Measurements from ENCODE around the gene SUCO. TPM values are rescaled to one million over a fixed set of nuclear protein-coding genes. Genes with fewer than 3 reads are reported as not detected.
A peak's percentile ranks its signal among the peaks of the same experiment; 100 is the strongest.

SUCO gene
- total RNA-seq (2014; rRNA removed; shearing (Covaris generic)) (45.9 and 49.8 TPM in 2 replicates), polyA plus RNA-seq (2016; fragmentation: Nextera tagmentation; extraction: Ambion mirVana) (14.1 and 18.0 TPM in 2 replicates)
- long read RNA-seq, partial matches to known transcripts, result 10 of 12 reads
- long read RNA-seq, other reads (novel, unspliced or antisense), result 2 of 12 reads

- Histone ChIP-seq H3K79me2 (replicated peaks; ENCODE audit: insufficient read depth) (peaks cover 44% of the 10 kb centered on the region), H3K4me3 (peak within 1 kb of the TSS; percentile 59), H3K9me2 (ENCODE audit: insufficient read depth) (no peaks in the 10 kb centered on the region), H3K27me3 (ENCODE audit: insufficient read depth) (no peaks in the 10 kb centered on the region), H3K4me2 (peak within 1 kb of the TSS; percentile 84), H3K27ac (ENCODE audit: low read depth) (peak within 1 kb of the TSS; percentile 92), H3K4me1 (ENCODE audit: insufficient read depth) (peaks cover 29% of the 10 kb centered on the region), H4K20me1 (replicated peaks; ENCODE audit: insufficient read depth) (no peaks in the 10 kb centered on the region), H3F3A (replicated peaks; ENCODE audit: low read depth) (no peaks in the 10 kb centered on the region), H3K36me3 (ENCODE audit: insufficient read depth) (no peaks in the 10 kb centered on the region), H2AFZ (peak within 1 kb of the TSS; percentile 82)
- Mint-ChIP-seq H3K36me3 (ENCODE audit: low read depth) (no peaks in the 10 kb centered on the region), H3K27me3 (ENCODE audit: insufficient read depth, low read depth, poor library complexity) (peaks cover 6% of the 10 kb centered on the region), H3K4me1 (peaks cover 36% of the 10 kb centered on the region), H3K9me3 (no peaks in the 10 kb centered on the region), H3K4me3 (peak within 1 kb of the TSS; percentile 97), H3K27ac (peak within 1 kb of the TSS; percentile 99)
- DNase-seq (ENCODE audit: low spot score), result peak; percentile 98
- no peak for TF ChIP-seq ZNF114 (CRISPR knock-in tag; IDR thresholded peaks at IDR 0.05)
- TF ChIP-seq STAT1 (IDR thresholded peaks at IDR 0.05; ENCODE audit: unreplicated experiment), result no peak
- TF ChIP-seq REST (IDR thresholded peaks at IDR 0.05; ENCODE audit: unreplicated experiment), result no peak
- TF ChIP-seq EZH2 (IDR thresholded peaks at IDR 0.05; ENCODE audit: low read depth, unreplicated experiment), result no peak
- TF ChIP-seq ZNF462 (CRISPR knock-in tag; IDR thresholded peaks at IDR 0.05), result no peak
- TF ChIP-seq CTCF (conservative IDR thresholded peaks at IDR 0.05; ENCODE audit: low read depth in 2 of 2), result no peak
- TF ChIP-seq ZNF331 (CRISPR knock-in tag; IDR thresholded peaks at IDR 0.05; ENCODE audit: low read depth), result no peak
- no peak for TF ChIP-seq NANOG (IDR thresholded peaks at IDR 0.05; ENCODE audit: borderline replicate concordance)
- no peak for TF ChIP-seq EZH2phosphoT487 (IDR thresholded peaks at IDR 0.05; ENCODE audit: unreplicated experiment)
- peak; percentile 76 for TF ChIP-seq ETS1 (IDR thresholded peaks at IDR 0.05)
- peak; percentile 80 for TF ChIP-seq POLR2AphosphoS5 (IDR thresholded peaks at IDR 0.05; ENCODE audit: low read depth)
- peak; percentile 89 for TF ChIP-seq CREB1 (CRISPR knock-in tag; IDR thresholded peaks at IDR 0.05; ENCODE audit: low read depth)
- TF ChIP-seq JUNB (IDR thresholded peaks at IDR 0.05; ENCODE audit: unreplicated experiment), result no peak
- ATAC-seq, result peak; percentile 90
Observed at GRCh38 chr1:172532700-172533512, at the start of gene SUCO. SUCO (plus strand) TSS chr1:172533150; CDS start chr1:172533436, 286 bp downstream.
